GM12801 (cell line): ENCODE measurements around the gene SLC34A3.

Source experiments
- CTCF ChIP-seq: IDR thresholded peaks from one replicate; pipeline ENCODE4 v1.5.1; 2011; ENCODE audit warnings: control low read depth; ENCODE audit not compliant: insufficient read length; ENCODE audit errors: extremely low read depth

SLC34A3 gene

DNA sequence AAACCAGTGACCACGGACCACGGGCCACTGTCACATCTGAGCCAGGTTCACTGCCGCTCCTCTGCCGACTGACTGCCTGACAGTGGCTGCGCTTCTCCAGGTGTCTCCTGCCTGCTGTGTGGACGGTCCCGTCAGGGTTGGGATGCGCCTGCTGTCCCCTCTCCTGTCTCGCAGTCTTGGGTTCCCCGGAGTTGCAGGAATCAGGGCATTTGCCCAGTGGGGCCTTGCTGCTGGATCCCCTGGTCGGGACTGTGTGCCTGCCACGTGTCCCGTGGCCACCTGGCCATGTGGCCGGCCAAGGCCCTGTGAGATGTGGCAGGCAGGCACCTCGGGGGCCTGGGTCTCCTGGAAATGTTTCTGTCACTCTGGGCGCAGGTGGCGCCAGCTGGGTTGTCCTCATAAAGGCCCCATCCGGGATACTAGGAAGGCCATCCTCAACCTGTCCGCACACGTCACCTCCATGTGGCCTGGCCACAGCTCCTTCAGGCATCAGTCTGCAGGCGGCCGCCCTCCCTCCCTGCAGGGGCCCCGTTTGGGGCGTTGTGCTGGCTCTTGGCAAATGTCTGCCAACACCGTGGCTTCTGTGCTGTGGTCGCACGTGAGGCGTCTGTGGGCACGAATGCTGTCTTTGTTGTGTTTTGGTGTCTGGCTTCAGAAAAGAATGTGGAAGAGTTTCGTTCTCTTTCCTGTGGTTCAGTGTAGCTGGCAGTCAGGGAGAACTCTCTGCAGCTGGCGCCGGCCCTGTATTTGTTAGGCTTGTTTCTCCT, 40.4 kb downstream of the SLC34A3 start:
- no peak for TF ChIP-seq CTCF

- TF ChIP-seq CTCF = no peak
Measured at GRCh38 chr9:137271696-137272076, 41.0 kb downstream of the SLC34A3 start.

DNA sequence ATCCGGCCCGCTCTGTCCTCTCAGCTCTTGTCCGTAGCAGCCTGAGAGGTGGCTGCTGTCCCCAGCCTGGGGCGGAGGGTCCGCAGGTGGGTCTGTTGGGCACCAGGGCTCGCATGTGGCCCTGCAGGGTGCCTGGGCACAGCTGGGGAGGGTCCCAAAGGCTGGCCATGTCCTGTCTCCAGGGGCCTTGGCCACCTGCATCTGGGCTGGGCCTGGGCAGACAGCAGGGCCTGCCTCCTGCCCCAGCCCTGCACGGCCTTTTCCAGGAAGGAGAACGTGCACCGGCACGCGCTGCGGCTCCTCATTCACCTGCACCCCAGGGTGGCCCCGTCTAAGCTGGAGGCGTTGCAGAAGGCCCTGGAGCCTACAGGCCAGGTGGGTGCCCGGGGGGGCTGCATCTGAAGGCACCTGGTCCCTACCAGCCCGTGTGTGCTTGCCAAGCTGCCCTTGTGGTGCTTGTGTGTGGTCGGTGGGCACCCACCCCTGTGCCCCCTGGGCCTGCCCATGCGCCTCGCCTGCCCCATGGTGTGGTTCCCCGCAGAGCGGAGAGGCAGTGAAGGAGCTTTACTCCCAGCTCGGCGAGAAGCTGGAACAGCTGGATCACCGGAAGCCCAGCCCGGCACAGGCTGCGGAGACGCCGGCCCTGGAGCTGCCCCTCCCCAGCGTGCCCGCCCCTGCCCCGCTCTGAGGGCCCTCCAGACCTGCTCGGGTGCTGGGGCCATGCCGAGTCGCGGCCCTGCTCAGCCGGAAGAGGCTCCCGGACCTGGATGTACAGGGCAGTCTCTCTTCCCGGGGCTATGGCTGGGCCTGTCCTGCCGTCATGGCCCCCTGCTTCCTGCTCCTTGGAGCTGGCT, 41.8 kb downstream of the SLC34A3 start:
- TF ChIP-seq CTCF = no peak

DNA sequence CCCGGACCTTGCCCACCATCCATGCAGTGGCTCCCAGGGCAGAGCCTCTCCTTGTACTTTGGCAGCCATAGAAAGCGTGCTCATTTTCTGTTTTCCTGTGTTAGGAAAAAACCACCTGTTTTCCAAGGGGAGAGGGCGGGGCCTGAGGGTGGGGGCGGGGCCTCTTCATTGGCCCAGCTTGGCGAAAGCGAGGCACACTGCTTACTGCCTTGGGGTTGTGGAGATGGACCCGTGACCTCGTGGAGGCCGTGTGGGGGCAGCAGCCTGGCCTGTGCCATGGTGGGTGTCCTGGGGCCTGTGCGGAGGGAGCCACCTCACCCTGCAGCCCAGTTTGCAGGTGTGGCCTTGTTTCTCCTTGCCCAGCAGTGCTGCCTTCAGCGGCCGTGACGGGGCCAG, 42.4 kb downstream of the SLC34A3 start:
- TF ChIP-seq CTCF = no peak

GRCh38 chr9:137273611-137274320, 43.1 kb downstream of the SLC34A3 start:
- TF ChIP-seq CTCF = no peak

DNA sequence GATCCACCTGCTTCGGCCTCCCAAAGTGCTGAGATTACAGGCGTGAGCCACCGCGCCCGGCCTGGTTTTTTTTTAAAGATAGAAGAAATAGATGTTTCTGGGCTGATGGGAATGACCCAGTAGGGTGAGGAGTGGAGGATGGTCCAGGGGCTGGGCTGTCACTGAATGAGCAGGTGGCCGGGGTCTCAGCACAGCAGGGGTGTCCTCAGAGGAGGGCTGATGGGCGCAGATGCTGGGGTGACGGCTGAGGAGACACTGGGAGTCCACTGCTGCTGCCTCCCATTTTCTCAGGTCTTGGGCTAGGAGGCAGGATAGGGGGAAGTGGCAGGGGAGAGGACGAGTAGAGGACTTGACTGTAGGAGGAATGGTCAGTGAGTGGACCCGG, 44.5 kb downstream of the SLC34A3 start:
- TF ChIP-seq CTCF = no peak
